Measurements from ENCODE around the gene MCC. TPM values are rescaled to one million over a fixed set of nuclear protein-coding genes. Genes with fewer than 3 reads are reported as not detected.

MCC gene
- total RNA-seq, 2 experiments from 2014 or later, result 3.8 to 4.4 TPM

GRCh38 chr5:113035096-113035495, 453.2 kb downstream of the MCC start:
- ATAC-seq (ENCODE audit: low read depth) (no peak), DNase-seq (no peak)
- Mint-ChIP-seq H3K36me3 (no peaks in the 10 kb centered on the region), H3K27me3 (no peaks in the 10 kb centered on the region), H3K4me1 (peaks cover 2% of the 10 kb centered on the region), H3K27ac (no peak overlapping the region), H3K4me3 (no peak overlapping the region), H3K9me3 (no peaks in the 10 kb centered on the region)
- POLR2A ChIA-PET, result no interaction called here

GRCh38 chr5:113034182-113034773, 454.0 kb downstream of the MCC start:
- Mint-ChIP-seq H3K4me1 (peaks cover 2% of the 10 kb centered on the region), H3K9me3 (no peaks in the 10 kb centered on the region), H3K4me3 (no peak overlapping the region), H3K27me3 (no peaks in the 10 kb centered on the region), H3K36me3 (peaks cover 4% of the 10 kb centered on the region), H3K27ac (no peak overlapping the region)
- no peak for DNase-seq
- ATAC-seq (ENCODE audit: low read depth), result no peak
- POLR2A ChIA-PET, result no interaction called here

GRCh38 chr5:113031557-113031956, 456.7 kb downstream of the MCC start:
- peaks cover 2% of the 10 kb centered on the region for H3K4me1 Mint-ChIP-seq
- ATAC-seq (ENCODE audit: low read depth) (no peak), DNase-seq (no peak)
- no peaks in the 10 kb centered on the region for H3K9me3 Mint-ChIP-seq
- H3K27ac Mint-ChIP-seq, result no peak overlapping the region
- peaks cover 7% of the 10 kb centered on the region for H3K36me3 Mint-ChIP-seq
- no peak overlapping the region for H3K4me3 Mint-ChIP-seq
- POLR2A ChIA-PET, result no interaction called here
- no peaks in the 10 kb centered on the region for H3K27me3 Mint-ChIP-seq

DNA sequence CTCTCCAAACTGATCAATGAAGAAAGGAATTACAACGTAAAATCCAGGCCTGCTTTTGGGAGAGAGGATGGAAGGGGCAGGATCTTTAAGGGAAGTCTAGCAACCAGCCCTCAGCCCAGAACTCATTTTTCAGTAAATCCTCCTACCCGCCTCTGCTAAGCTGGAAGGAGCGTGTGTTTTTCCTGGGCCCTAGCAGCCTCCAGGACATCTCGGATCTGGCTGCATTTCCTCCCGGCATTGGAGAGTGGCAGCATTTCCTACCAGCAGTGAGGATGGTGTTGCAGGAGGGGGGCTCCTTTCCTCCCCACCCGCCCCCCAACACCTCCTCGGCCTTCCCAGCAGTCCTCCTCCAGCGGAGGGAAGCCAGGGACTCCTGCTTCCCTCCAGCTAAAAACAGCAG, 457.1 kb downstream of the MCC start:
- no peak for DNase-seq

GRCh38 chr5:113029614-113030013, 458.6 kb downstream of the MCC start:
- POLR2A ChIA-PET, result no interaction called here
- Mint-ChIP-seq H3K9me3 (no peaks in the 10 kb centered on the region), H3K4me1 (peaks cover 2% of the 10 kb centered on the region), H3K4me3 (no peak overlapping the region), H3K27me3 (no peaks in the 10 kb centered on the region), H3K27ac (no peak overlapping the region), H3K36me3 (peaks cover 7% of the 10 kb centered on the region)
- ATAC-seq (ENCODE audit: low read depth) (peak; percentile 29), DNase-seq (no peak)

More for the DNA sequence above, 457.1 kb downstream of the MCC start:
- POLR2A ChIA-PET, result no interaction called here
- Mint-ChIP-seq H3K4me1 (peaks cover 2% of the 10 kb centered on the region), H3K36me3 (peaks cover 7% of the 10 kb centered on the region), H3K27ac (no peak overlapping the region), H3K9me3 (no peaks in the 10 kb centered on the region), H3K4me3 (no peak overlapping the region), H3K27me3 (no peaks in the 10 kb centered on the region)
- ATAC-seq (ENCODE audit: low read depth), result no peak

DNA sequence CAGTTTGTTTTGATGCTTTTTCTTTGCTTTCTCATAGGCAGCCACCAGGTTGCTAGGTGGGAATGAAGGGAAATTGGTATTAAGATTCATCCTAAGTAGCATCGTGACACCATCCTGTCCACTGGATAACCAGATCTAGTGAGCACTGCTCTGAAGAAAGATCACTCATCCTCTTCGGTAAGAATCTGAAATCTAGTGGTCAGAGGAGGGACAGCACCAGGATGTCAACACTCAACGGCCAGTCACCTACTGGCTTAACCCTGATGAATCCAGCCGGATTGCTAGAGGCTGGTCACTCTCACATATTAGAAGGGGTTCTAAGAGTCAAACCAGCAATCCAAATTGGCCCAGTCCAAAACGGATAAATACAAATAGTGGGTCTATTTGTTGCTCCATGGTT, 460.8 kb downstream of the MCC start:
- H3K27ac Mint-ChIP-seq, result no peak overlapping the region
- H3K36me3 Mint-ChIP-seq, result peaks cover 14% of the 10 kb centered on the region
- no peaks in the 10 kb centered on the region for H3K9me3 Mint-ChIP-seq
- H3K27me3 Mint-ChIP-seq, result no peaks in the 10 kb centered on the region
- ATAC-seq (ENCODE audit: low read depth) (no peak), DNase-seq (no peak)
- H3K4me3 Mint-ChIP-seq, result no peak overlapping the region
- POLR2A ChIA-PET, result no interaction called here
- H3K4me1 Mint-ChIP-seq, result peaks cover 9% of the 10 kb centered on the region

GRCh38 chr5:113027015-113027414, 461.2 kb downstream of the MCC start:
- POLR2A ChIA-PET, result no interaction called here
- peaks cover 14% of the 10 kb centered on the region for H3K36me3 Mint-ChIP-seq
- no peaks in the 10 kb centered on the region for H3K27me3 Mint-ChIP-seq
- H3K4me1 Mint-ChIP-seq, result peaks cover 13% of the 10 kb centered on the region
- H3K27ac Mint-ChIP-seq, result no peak overlapping the region
- no peaks in the 10 kb centered on the region for H3K9me3 Mint-ChIP-seq
- H3K4me3 Mint-ChIP-seq, result no peak overlapping the region
- ATAC-seq (ENCODE audit: low read depth), result no peak
- DNase-seq, result no peak

DNA sequence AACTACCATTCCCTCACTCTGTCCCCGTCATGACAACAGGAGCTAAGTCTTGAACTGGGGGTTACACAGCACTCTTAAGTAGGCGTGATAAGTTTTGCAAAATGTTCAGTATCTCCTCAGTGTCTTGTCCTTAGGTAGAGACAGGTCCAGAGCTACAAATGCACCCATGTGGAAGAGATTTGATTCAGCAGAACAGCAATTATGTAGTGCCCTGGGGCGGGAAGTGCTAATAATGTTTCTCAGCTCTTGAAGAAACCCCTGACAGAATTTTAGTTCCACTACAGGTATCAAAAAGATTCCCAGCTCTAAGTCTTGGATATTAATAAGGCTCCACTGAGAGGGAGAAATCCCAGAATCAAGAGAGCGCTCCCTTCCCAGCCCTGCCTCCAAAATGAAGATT, 462.0 kb downstream of the MCC start:
- POLR2A ChIA-PET, result no interaction called here
- H3K36me3 Mint-ChIP-seq, result peaks cover 14% of the 10 kb centered on the region
- H3K27me3 Mint-ChIP-seq, result no peaks in the 10 kb centered on the region
- DNase-seq, result no peak
- no peak overlapping the region for H3K4me3 Mint-ChIP-seq
- peaks cover 16% of the 10 kb centered on the region for H3K4me1 Mint-ChIP-seq
- ATAC-seq (ENCODE audit: low read depth), result no peak
- H3K27ac Mint-ChIP-seq, result no peak overlapping the region
- H3K9me3 Mint-ChIP-seq, result no peaks in the 10 kb centered on the region

DNA sequence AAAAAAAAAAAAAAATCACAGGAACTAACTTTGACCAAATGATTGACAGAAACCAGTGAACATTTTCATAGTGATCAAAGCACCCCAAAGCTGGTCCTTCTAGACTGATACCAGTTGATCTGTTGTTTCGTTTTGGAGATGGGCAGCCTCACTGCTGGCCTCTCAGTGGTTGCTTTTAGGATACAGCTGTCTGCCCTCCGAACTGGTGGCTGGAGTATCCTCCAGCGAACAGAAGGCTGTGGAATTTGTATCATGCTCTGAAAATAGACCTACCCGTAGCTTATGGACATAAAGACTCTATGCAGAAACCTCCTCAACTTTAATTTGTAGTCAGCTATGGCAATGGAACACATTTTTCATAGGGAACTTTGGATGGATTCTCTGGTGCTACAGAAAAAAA, 462.7 kb downstream of the MCC start:
- Mint-ChIP-seq H3K4me3 (no peak overlapping the region), H3K4me1 (peaks cover 21% of the 10 kb centered on the region), H3K9me3 (no peaks in the 10 kb centered on the region), H3K36me3 (peaks cover 18% of the 10 kb centered on the region), H3K27ac (no peak overlapping the region), H3K27me3 (no peaks in the 10 kb centered on the region)
- POLR2A ChIA-PET, result no interaction called here
- ATAC-seq (ENCODE audit: low read depth), result no peak
- DNase-seq, result no peak

DNA sequence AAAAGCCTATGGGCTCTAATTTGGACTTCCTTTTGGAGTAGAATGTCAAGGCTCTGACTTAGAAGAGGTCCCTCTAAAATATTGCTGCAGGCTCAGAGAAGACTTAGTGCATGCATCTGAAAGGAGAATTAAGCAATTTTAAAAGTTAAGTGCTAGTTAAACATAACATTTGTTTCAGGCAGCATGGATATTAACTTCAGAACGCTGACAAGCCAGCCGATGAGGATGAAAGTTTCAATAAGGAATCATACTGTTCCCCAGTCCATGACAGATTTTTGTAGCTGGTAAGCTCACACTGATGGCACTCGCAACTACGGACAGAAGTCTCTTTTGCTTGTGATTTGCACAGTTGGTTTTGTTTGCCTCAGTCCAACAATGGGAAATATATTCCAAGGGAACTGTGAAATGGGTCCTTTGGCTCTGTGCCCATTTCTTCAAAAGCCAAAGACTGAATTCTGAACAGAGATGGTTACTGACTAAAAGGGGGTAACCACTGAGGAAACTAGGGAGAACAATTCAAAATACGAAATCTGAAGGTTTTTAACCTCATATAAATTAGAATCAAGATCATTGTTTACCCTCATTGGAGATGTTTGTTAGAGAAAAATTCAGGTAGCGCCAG, 464.1 kb downstream of the MCC start:
- DNase-seq (no peak), ATAC-seq (ENCODE audit: low read depth) (no peak)
- POLR2A ChIA-PET, result no interaction called here
- no peaks in the 10 kb centered on the region for H3K27me3 Mint-ChIP-seq
- H3K36me3 Mint-ChIP-seq, result peaks cover 23% of the 10 kb centered on the region
- H3K4me1 Mint-ChIP-seq, result peaks cover 24% of the 10 kb centered on the region
- H3K27ac Mint-ChIP-seq, result no peak overlapping the region
- H3K4me3 Mint-ChIP-seq, result no peak overlapping the region
- H3K9me3 Mint-ChIP-seq, result no peaks in the 10 kb centered on the region

GRCh38 chr5:113022661-113023060, 465.6 kb downstream of the MCC start:
- Mint-ChIP-seq H3K27me3 (no peaks in the 10 kb centered on the region), H3K4me3 (peak overlapping the region; percentile 58), H3K36me3 (peaks cover 36% of the 10 kb centered on the region), H3K4me1 (peaks cover 34% of the 10 kb centered on the region), H3K9me3 (no peaks in the 10 kb centered on the region), H3K27ac (peak overlapping the region; percentile 70)
- POLR2A ChIA-PET, result no interaction called here
- ATAC-seq (ENCODE audit: low read depth) (peak; percentile 84), DNase-seq (no peak)

DNA sequence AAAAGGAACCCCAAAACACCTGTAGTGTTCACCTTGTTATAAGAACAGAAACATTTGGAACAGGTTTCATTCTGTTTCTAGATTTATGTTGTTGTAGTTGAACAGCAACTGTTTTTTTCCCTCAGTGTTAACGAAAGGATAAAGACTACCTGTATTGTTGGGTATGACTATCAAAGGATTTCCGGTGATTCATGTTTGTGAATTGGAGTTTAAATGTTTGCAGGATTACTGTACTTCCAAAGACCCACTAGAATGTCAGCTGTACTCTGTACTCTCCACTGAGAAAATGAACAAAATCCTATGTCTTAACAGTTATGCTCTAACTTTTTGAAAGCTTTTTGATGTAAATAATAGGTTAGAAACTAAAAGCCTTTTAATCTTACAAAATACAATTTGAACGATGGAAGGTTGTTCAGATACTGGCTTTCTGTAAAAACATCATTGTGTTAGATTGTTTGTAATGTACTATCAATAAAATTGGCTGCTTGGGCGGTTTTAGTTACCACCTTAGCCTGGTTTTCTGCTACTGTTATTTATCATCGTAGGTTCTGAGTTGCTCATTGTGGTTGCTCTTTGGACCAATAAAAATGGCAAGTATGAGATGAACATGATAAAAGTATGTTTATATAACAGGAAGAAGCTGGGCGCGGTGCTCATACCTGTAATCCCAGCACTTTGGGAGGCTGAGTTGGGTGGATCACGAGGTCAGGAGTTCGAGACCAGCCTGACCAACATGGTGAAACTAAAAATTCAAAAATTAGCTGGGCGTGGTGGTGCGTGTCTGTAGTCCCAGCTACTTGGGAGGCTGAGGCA, 467.6 kb downstream of the MCC start:
- ATAC-seq (ENCODE audit: low read depth) (no peak), DNase-seq (no peak)
- Mint-ChIP-seq H3K9me3 (no peaks in the 10 kb centered on the region), H3K27me3 (no peaks in the 10 kb centered on the region), H3K27ac (no peak overlapping the region), H3K36me3 (peaks cover 40% of the 10 kb centered on the region), H3K4me3 (no peak overlapping the region), H3K4me1 (peaks cover 38% of the 10 kb centered on the region)
- POLR2A ChIA-PET, result no interaction called here

- ATAC-seq (ENCODE audit: low read depth) (no peak), DNase-seq (no peak)
- Mint-ChIP-seq H3K36me3 (peaks cover 49% of the 10 kb centered on the region), H3K4me3 (no peak overlapping the region), H3K9me3 (no peaks in the 10 kb centered on the region), H3K4me1 (peaks cover 35% of the 10 kb centered on the region), H3K27ac (no peak overlapping the region), H3K27me3 (no peaks in the 10 kb centered on the region)
- POLR2A ChIA-PET, result no interaction called here
Observed at GRCh38 chr5:113017881-113018635, 470.2 kb downstream of the MCC start.

Measured in activated naive CD8-positive, alpha-beta T cell treated with anti-CD3 and anti-CD28 coated beads, Interleukin-2, amount 10 ng/mL, durations not matched to agents 7 days and 5 days (primary cell).